Measurements from ENCODE around the gene APPL2. TPM values are rescaled to one million over a fixed set of nuclear protein-coding genes. Genes with fewer than 3 reads are reported as not detected.

Gene APPL2
- total RNA-seq (2021) (26.7 and 33.7 TPM in 2 replicates), Bru-seq, nascent RNA (percentile 75 among the genes with signal in this experiment), BruChase-seq, experiment 1, labeled RNA remaining after a 2-hour chase (percentile 78 among the genes with signal in this experiment), BruChase-seq, experiment 2, labeled RNA remaining after a 6-hour chase (percentile 75 among the genes with signal in this experiment)
- long read RNA-seq, transcript APPL2-201 (21 exons, 3,239 nt): major isoform, 34 of 58 reads
- long read RNA-seq, partial matches to known transcripts: 1 of 58 reads
- long read RNA-seq, other reads (novel, unspliced or antisense): 23 of 58 reads

- ChIA-PET CTCF (no interaction called here), POLR2A (ENCODE audit: low non-redundant PET) (interaction anchor here (1.0 kb wide), 1 partner anchor 17 kb away, joined by 3 read pairs; no protein-coding TSS in a partner anchor)
- peak within 1 kb of the TSS; percentile 94 for H3K4me3 ChIP-seq (ENCODE audit: low read depth, low read length, poor library complexity, severe bottlenecking)
- intact Hi-C loops (cut with micrococcal nuclease; ENCODE audit: unreplicated experiment): loop anchor here (5.0 kb wide), 1 partner anchor 146 kb away; no protein-coding TSS in a partner anchor
- peak; percentile 91 for DNase-seq (ENCODE audit: low spot score)
- no peaks in the 10 kb centered on the region for H3K36me3 ChIP-seq (ENCODE audit: insufficient read depth, low read length, poor library complexity, severe bottlenecking)
- H3K27me3 ChIP-seq (replicated peaks; ENCODE audit: insufficient read depth, low read depth, low read length, poor library complexity): no peaks in the 10 kb centered on the region
- H3K4me1 ChIP-seq (ENCODE audit: insufficient read depth, low read length, poor library complexity, severe bottlenecking): peaks cover 6% of the 10 kb centered on the region
- no peaks in the 10 kb centered on the region for H3K9me3 ChIP-seq (ENCODE audit: low read depth, low read length, poor library complexity, severe bottlenecking)
- BruUV-seq (replicated peaks): no TSS peak
- TF ChIP-seq EZH2 (IDR thresholded peaks at IDR 0.05; ENCODE audit: borderline replicate concordance, low read depth, low read length, poor library complexity, severe bottlenecking) (no peak), CTCF (conservative IDR thresholded peaks at IDR 0.05; ENCODE audit: low read depth, low read length) (no peak; the same call in 1 of the 2 replicates)
- peak within 1 kb of the TSS; percentile 82 for H3K27ac ChIP-seq (ENCODE audit: low read depth, low read length, poor library complexity, severe bottlenecking)
Observed at GRCh38 chr12:105235732-105236476, at the start of gene APPL2. TSS of gene APPL2 (minus strand) at chr12:105236174. CDS start at chr12:105236012, 162 bp downstream.

GRCh38 chr12:105285378-105285777 is 49.4 kb upstream of the APPL2 start:
- Histone ChIP-seq H3K4me1 (ENCODE audit: insufficient read depth, low read length, poor library complexity, severe bottlenecking) (no peaks in the 10 kb centered on the region), H3K27ac (ENCODE audit: low read depth, low read length, poor library complexity, severe bottlenecking) (no peak overlapping the region), H3K9me3 (ENCODE audit: low read depth, low read length, poor library complexity, severe bottlenecking) (no peaks in the 10 kb centered on the region), H3K36me3 (ENCODE audit: insufficient read depth, low read length, poor library complexity, severe bottlenecking) (no peaks in the 10 kb centered on the region), H3K27me3 (replicated peaks; ENCODE audit: insufficient read depth, low read depth, low read length, poor library complexity) (peaks cover 3% of the 10 kb centered on the region), H3K4me3 (ENCODE audit: low read depth, low read length, poor library complexity, severe bottlenecking) (no peak overlapping the region)
- no peak for DNase-seq (ENCODE audit: low spot score)
- ChIA-PET POLR2A (ENCODE audit: low non-redundant PET) (no interaction called here), CTCF (no interaction called here)
- TF ChIP-seq EZH2 (IDR thresholded peaks at IDR 0.05; ENCODE audit: borderline replicate concordance, low read depth, low read length, poor library complexity, severe bottlenecking) (no peak), CTCF (conservative IDR thresholded peaks at IDR 0.05; ENCODE audit: low read depth, low read length) (no peak)
- BruUV-seq (replicated peaks): no TSS peak
- intact Hi-C loops (cut with micrococcal nuclease; ENCODE audit: unreplicated experiment): no loop called here

GRCh38 chr12:105281694-105282049 is 45.7 kb upstream of the APPL2 start:
- no peaks in the 10 kb centered on the region for H3K9me3 ChIP-seq (ENCODE audit: low read depth, low read length, poor library complexity, severe bottlenecking)
- no peak for TF ChIP-seq EZH2 (IDR thresholded peaks at IDR 0.05; ENCODE audit: borderline replicate concordance, low read depth, low read length, poor library complexity, severe bottlenecking)
- TF ChIP-seq CTCF (conservative IDR thresholded peaks at IDR 0.05; ENCODE audit: low read depth, low read length): no peak
- DNase-seq (ENCODE audit: low spot score): no peak
- no peaks in the 10 kb centered on the region for H3K36me3 ChIP-seq (ENCODE audit: insufficient read depth, low read length, poor library complexity, severe bottlenecking)
- no peak overlapping the region for H3K27ac ChIP-seq (ENCODE audit: low read depth, low read length, poor library complexity, severe bottlenecking)
- BruUV-seq (replicated peaks): no TSS peak
- H3K27me3 ChIP-seq (replicated peaks; ENCODE audit: insufficient read depth, low read depth, low read length, poor library complexity): peaks cover 3% of the 10 kb centered on the region
- no peaks in the 10 kb centered on the region for H3K4me1 ChIP-seq (ENCODE audit: insufficient read depth, low read length, poor library complexity, severe bottlenecking)
- no peak overlapping the region for H3K4me3 ChIP-seq (ENCODE audit: low read depth, low read length, poor library complexity, severe bottlenecking)
- POLR2A ChIA-PET (ENCODE audit: low non-redundant PET): no interaction called here
- intact Hi-C loops (cut with micrococcal nuclease; ENCODE audit: unreplicated experiment): no loop called here
- CTCF ChIA-PET: no interaction called here

Measured in A673 (cell line).